Lung (tissue), 12 donors: Measurements from ENCODE around the gene FHOD3. TPM values are rescaled to one million over a fixed set of nuclear protein-coding genes. Genes with fewer than 3 reads are reported as not detected.

Experiments used
- ATAC-seq: fragments of 200-7000 bp; cut with Tn5 transposase; one replicate; pipeline ENCODE4 v1.9.1; 2020; ENCODE audit warnings: moderate number of reproducible peaks; ENCODE audit not compliant: insufficient read depth, low FRiP score
- DNase-seq, 3 donors: peaks; one replicate each; pipeline ENCODE4 v3.0.0-alpha.2; 2013 to 2017
- H3K27ac ChIP-seq, 2 donors: one replicate each; pipeline ENCODE4 v1.5.1; 2013; ENCODE audit warnings: mild to moderate bottlenecking in 2 of 2, moderate library complexity in 2 of 2, control low read depth in 1 of 2, inconsistent platforms in 1 of 2, low read depth in 1 of 2, low read length in 1 of 2
- H3K27me3 ChIP-seq, 3 donors: one replicate each; pipeline ENCODE4 v1.5.1; 2013; ENCODE audit warnings: low read length in 2 of 3; ENCODE audit not compliant: control insufficient read depth in 3 of 3, insufficient read depth in 3 of 3
- H3K36me3 ChIP-seq, 4 donors: one replicate each; pipeline ENCODE4 v1.5.1; 2013; ENCODE audit warnings: low read length in 4 of 4, mild to moderate bottlenecking in 1 of 4, moderate library complexity in 1 of 4; ENCODE audit not compliant: control insufficient read depth in 4 of 4, insufficient read depth in 4 of 4
- H3K4me1 ChIP-seq, 5 donors: one replicate each; pipeline ENCODE4 v1.5.1; 2013; ENCODE audit warnings: low read length in 5 of 5, mild to moderate bottlenecking in 2 of 5, moderate library complexity in 1 of 5; ENCODE audit not compliant: control insufficient read depth in 5 of 5, insufficient read depth in 5 of 5
- H3K4me3 ChIP-seq: one replicate; pipeline ENCODE4 v1.5.1; 2013; ENCODE audit warnings: mild to moderate bottlenecking, control low read depth, moderate library complexity
- H3K9ac ChIP-seq, 2 donors: one replicate each; pipeline ENCODE4 v1.5.1; 2013; ENCODE audit warnings: low read length in 2 of 2, control low read depth in 1 of 2; ENCODE audit not compliant: insufficient read depth in 1 of 2
- H3K9me3 ChIP-seq, 4 donors: one replicate each; pipeline ENCODE4 v1.5.1; 2013; ENCODE audit warnings: low read length in 3 of 4, mild to moderate bottlenecking in 1 of 4, moderate library complexity in 1 of 4; ENCODE audit not compliant: control insufficient read depth in 4 of 4, insufficient read depth in 3 of 4
- WGBS, 2 donors: extraction: QIAGEN DNeasy Blood & Tissue Kit; methylation state at CpG; one replicate each; pipeline ENCODE4 v1.1.7; 2013; 5-methylcytosine and 5-hydroxymethylcytosine counted together
- polyA plus RNA-seq, 2 donors: library from polyadenylated mRNA; stranded (reverse); fragments of 200-250 nt; gene quantifications; one replicate each; pipeline ENCODE4 v1.2.1, GENCODE V29; 2013
- total RNA-seq, 2 donors: library from RNA; depleted of rRNA in 1 of 2; stranded (reverse); fragments of >200 nt in 1 of 2; gene quantifications; one replicate each; pipeline ENCODE4 v1.2.1, GENCODE V29; 2014 to 2021
- TF ChIP-seq, protein P1 (sequence below): IDR thresholded peaks from 2 replicates; pipeline ENCODE4 v1.5.1; 2012; ENCODE audit warnings: mild to moderate bottlenecking; ENCODE audit errors: control extremely low read depth, extremely low read depth
- donor health status: control.
- donor health status: control.
- donor health status: Bipolar disorder and iron deficiency.
- donor health status: healthy.
- donor health status: DM: yes; HTN: yes; CAD: no.

Gene FHOD3
- total and polyA plus RNA-seq, 4 donors, result 1.0 to 7.4 (median 2.9) TPM

DNA sequence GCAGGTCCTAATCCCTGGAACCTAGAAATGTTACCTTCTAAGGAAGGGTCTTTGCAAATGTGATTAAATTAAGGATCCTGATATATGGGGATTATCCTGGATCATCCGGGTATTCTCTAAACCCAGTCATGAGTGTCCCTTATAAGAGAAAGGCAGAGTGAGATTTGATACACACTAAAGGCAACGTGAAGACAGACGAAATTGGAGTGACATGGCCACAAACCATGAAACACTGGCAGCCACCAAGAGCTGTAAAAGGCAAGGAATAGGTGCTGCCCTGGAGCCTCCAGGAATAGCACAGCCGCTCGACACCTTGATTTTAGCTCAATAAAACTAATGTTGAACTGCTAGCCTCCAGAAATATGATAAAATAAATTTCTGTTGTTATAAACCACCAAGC, 486.3 kb downstream of the FHOD3 start:
- no peak overlapping the region for H3K9ac ChIP-seq
- peaks cover 0 to 6% (median 3%) of the 10 kb centered on the region in 5 donors for H3K4me1 ChIP-seq
- H3K27me3 ChIP-seq, result no peaks in the 10 kb centered on the region
- DNase-seq, result no peak
- no peak for ATAC-seq
- peaks cover 0 to 3% (median 0%) of the 10 kb centered on the region in 4 donors for H3K36me3 ChIP-seq
- H3K27ac ChIP-seq, result no peak overlapping the region
- 98 to 99% methylated on average over 5 of the region's 5 CpGs for WGBS, 2 donors
- H3K9me3 ChIP-seq, result no peaks in the 10 kb centered on the region
- TF ChIP-seq, protein P1, sequence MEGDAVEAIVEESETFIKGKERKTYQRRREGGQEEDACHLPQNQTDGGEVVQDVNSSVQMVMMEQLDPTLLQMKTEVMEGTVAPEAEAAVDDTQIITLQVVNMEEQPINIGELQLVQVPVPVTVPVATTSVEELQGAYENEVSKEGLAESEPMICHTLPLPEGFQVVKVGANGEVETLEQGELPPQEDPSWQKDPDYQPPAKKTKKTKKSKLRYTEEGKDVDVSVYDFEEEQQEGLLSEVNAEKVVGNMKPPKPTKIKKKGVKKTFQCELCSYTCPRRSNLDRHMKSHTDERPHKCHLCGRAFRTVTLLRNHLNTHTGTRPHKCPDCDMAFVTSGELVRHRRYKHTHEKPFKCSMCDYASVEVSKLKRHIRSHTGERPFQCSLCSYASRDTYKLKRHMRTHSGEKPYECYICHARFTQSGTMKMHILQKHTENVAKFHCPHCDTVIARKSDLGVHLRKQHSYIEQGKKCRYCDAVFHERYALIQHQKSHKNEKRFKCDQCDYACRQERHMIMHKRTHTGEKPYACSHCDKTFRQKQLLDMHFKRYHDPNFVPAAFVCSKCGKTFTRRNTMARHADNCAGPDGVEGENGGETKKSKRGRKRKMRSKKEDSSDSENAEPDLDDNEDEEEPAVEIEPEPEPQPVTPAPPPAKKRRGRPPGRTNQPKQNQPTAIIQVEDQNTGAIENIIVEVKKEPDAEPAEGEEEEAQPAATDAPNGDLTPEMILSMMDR, result no peak
- H3K4me3 ChIP-seq, result no peak overlapping the region

DNA sequence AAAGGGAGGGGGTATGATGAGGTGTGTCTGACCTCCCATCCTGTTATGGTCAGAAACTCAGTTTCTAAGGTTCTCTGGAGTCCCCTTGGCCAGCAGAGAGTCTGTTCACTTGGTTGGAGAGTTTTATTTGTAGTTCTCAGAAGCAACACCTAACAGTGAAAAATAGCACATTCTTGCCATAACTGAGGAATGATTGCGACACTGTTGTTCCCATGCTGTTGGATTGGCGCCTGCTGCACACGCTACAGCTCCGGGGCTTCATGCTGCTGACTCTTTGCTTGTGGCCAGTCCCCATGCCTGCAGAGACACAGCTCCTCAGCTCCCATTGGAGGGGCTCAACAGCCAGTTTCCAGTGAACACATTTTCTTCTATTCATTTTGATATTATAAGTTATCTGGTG, 489.2 kb downstream of the FHOD3 start:
- TF ChIP-seq, protein P1, result no peak
- H3K27ac ChIP-seq, result no peak overlapping the region

DNA sequence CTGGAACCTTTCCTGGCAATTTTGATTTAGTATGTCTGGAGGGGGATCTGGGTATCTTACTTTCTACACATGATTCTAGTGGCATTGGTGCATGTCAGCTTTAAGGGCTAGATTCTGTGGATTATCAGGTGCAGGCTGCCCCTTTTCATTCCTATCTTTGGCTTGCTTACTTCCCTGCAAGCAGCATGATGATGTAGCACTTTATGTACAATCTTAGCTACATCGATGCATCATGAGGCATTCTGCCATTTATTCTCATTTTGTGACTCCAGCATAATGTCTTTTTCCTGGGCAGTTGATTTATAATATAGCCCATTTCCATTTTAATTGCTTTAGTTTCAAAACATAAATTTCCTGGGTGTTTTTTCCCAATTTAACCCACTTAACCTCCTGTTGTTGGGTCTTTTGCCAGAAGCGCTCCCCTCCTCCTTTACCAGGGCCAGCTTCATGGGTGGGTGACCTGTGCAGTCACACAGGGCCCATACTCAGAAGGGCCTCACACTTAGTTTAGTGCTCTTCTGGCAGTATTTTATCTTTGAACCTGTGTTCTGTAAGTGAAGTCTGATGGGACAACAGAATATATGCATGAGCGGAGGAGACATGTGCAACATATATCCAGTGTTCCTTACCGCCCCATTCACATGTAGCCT, 495.2 kb downstream of the FHOD3 start:
- TF ChIP-seq, protein P1, result no peak
- no peaks in the 10 kb centered on the region for H3K27me3 ChIP-seq
- no peaks in the 10 kb centered on the region for H3K4me1 ChIP-seq
- WGBS, 2 donors, result 98 to 99% methylated on average over 4 of the region's 4 CpGs
- H3K9me3 ChIP-seq, result no peaks in the 10 kb centered on the region
- H3K4me3 ChIP-seq, result no peak overlapping the region
- no peak overlapping the region for H3K9ac ChIP-seq
- ATAC-seq (no peak), DNase-seq (no peak)
- H3K36me3 ChIP-seq, result peaks cover 22 to 34% (median 31%) of the 10 kb centered on the region in 4 donors
- no peak overlapping the region for H3K27ac ChIP-seq

More for the DNA sequence above, 489.2 kb downstream of the FHOD3 start:
- Histone ChIP-seq H3K9ac (no peak overlapping the region), H3K27me3 (no peaks in the 10 kb centered on the region), H3K9me3 (no peaks in the 10 kb centered on the region), H3K4me3 (no peak overlapping the region), H3K4me1 (peaks cover 0 to 6% (median 3%) of the 10 kb centered on the region in 5 donors), H3K36me3 (peaks cover 3 to 15% (median 11%) of the 10 kb centered on the region in 4 donors)
- peak; percentile 55 for ATAC-seq
- WGBS, 2 donors, result 67 to 81% methylated on average over 4 of the region's 4 CpGs
- peak; percentile 46 to 85 (median 67) for DNase-seq
